ENCODE data around the gene PCK2. TPM values are rescaled to one million over a fixed set of nuclear protein-coding genes. Genes with fewer than 3 reads are reported as not detected.
A peak's percentile ranks its signal among the peaks of the same experiment; 100 is the strongest.

The PCK2 gene
- total RNA-seq, 2 donors from 2014 or later = 11.4 to 16.9 TPM

GRCh38 chr14:24088095-24088494 lies 6.0 kb upstream of the PCK2 start:
- no peak for TF ChIP-seq CTCF (IDR thresholded peaks at IDR 0.05)
- no peak for ATAC-seq (ENCODE audit: insufficient number of reproducible peaks, low FRiP score, low read depth)
- no peak overlapping the region for H3K4me3 ChIP-seq
- no peaks in the 10 kb centered on the region for H3K9me3 ChIP-seq
- H3K27ac ChIP-seq = no peak overlapping the region
- H3K4me1 ChIP-seq (ENCODE audit: control insufficient read depth in 1 of 2, low read depth in 2 of 2) = peaks cover 2 to 8% of the 10 kb centered on the region in 2 donors
- no peak for DNase-seq (ENCODE audit: low spot score)
- H3K27me3 ChIP-seq (replicated peaks; ENCODE audit: insufficient read depth) = no peaks in the 10 kb centered on the region
- no peaks in the 10 kb centered on the region for H3K36me3 ChIP-seq

- Histone ChIP-seq H3K4me1 (ENCODE audit: control insufficient read depth in 1 of 2, low read depth in 2 of 2) (peaks cover 9 to 16% of the 10 kb centered on the region in 2 donors), H3K27me3 (replicated peaks; ENCODE audit: insufficient read depth) (no peaks in the 10 kb centered on the region), H3K27ac (no peak overlapping the region), H3K9me3 (no peaks in the 10 kb centered on the region), H3K36me3 (no peaks in the 10 kb centered on the region), H3K4me3 (no peak overlapping the region)
- TF ChIP-seq CTCF (IDR thresholded peaks at IDR 0.05) = no peak
- no peak for ATAC-seq (ENCODE audit: insufficient number of reproducible peaks, low FRiP score, low read depth)
- no peak for DNase-seq (ENCODE audit: low spot score)
Measured at GRCh38 chr14:24089890-24090289, 4.2 kb upstream of the PCK2 start.

GRCh38 chr14:24092110-24092504 lies 2.0 kb upstream of the PCK2 start:
- TF ChIP-seq CTCF (IDR thresholded peaks at IDR 0.05) = no peak
- Histone ChIP-seq H3K4me1 (ENCODE audit: control insufficient read depth in 1 of 2, low read depth in 2 of 2) (peaks cover 9 to 25% of the 10 kb centered on the region in 2 donors), H3K9me3 (no peaks in the 10 kb centered on the region), H3K4me3 (no peak overlapping the region), H3K36me3 (no peaks in the 10 kb centered on the region), H3K27me3 (replicated peaks; ENCODE audit: insufficient read depth) (no peaks in the 10 kb centered on the region), H3K27ac (no peak overlapping the region)
- DNase-seq (ENCODE audit: low spot score) (no peak), ATAC-seq (ENCODE audit: insufficient number of reproducible peaks, low FRiP score, low read depth) (no peak)

- ATAC-seq (ENCODE audit: insufficient number of reproducible peaks, low FRiP score, low read depth) = no peak
Measured at GRCh38 chr14:24092505-24093206, 1.5 kb upstream of the PCK2 start.

More at GRCh38 chr14:24092505-24093206, 1.5 kb upstream of the PCK2 start:
- no peak for TF ChIP-seq CTCF (IDR thresholded peaks at IDR 0.05)
- Histone ChIP-seq H3K4me3 (no peak overlapping the region), H3K27me3 (replicated peaks; ENCODE audit: insufficient read depth) (no peaks in the 10 kb centered on the region), H3K36me3 (no peaks in the 10 kb centered on the region), H3K4me1 (ENCODE audit: control insufficient read depth in 1 of 2, low read depth in 2 of 2) (peaks cover 9 to 25% of the 10 kb centered on the region in 2 donors), H3K9me3 (no peaks in the 10 kb centered on the region), H3K27ac (peak overlapping the region; percentile 92)
- no peak for DNase-seq (ENCODE audit: low spot score)
